Activated gamma-delta T cell treated with Interleukin-2 at 50 U/mL for 16 hours (primary cell): ENCODE data around the gene OPRL1.

Experiments
- DNase-seq: peaks from one replicate; pipeline ENCODE4 v3.0.0-alpha.2; 2020

Gene OPRL1

GRCh38 chr20:64042054-64042781 lies 37.7 kb upstream of the OPRL1 start:
- DNase-seq: no peak

DNA sequence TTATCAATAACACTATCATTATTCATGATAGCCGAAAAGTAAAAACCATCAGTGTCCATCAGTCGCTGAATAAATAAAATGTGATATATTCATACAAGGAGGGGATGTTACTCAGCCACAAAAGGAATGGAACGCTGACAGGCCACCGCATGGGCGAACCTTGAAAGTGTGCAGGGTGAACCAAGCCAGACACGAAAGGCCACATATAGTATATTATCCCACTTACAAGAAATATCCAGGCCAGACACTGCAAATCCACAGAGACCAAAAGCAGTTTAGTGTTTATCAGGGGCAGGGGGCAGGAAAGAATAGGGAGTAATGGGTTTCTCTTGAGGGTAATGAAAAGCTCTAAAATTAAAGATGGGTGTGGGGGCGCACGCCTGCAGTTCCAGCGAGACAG lies 36.1 kb upstream of the OPRL1 start:
- DNase-seq: no peak

GRCh38 chr20:64044484-64045247 lies 35.2 kb upstream of the OPRL1 start:
- DNase-seq: no peak

DNA sequence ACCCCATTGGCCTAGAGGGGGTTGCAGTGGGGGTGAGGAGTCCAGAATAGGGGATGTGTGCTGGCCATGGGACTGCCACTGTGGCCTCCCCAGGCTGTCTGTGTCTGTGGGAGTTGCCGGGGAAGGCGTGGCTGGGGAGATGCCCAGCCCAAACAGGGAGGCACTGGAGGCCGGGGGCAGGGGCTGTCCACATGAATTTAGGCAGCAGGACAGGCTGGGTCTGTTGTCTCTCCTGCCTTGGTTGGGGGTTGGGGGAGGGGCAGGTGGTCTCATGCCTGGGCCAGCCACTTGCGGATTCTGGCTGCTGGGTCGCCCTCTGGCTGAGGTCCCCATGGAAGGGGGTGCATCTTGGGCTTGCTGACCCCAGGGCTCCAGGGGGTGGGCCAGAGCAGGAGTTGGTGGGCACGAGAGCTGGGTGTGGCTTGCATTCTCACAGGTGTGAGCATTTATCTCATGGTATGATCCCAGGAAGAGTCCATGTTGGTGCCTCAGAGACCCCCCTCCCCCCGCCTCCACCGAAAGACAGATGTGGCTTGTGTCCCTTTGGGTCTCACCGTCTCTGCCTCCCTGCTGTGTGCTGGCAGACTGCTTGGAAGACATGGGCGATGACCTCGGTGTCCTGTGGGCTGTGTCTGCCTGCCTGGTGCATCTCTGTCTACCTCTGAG lies 34.4 kb upstream of the OPRL1 start:
- no peak for DNase-seq

- DNase-seq: no peak
These were observed 32.9 kb upstream of the OPRL1 start for GRCh38 chr20:64047046-64047389.

DNA sequence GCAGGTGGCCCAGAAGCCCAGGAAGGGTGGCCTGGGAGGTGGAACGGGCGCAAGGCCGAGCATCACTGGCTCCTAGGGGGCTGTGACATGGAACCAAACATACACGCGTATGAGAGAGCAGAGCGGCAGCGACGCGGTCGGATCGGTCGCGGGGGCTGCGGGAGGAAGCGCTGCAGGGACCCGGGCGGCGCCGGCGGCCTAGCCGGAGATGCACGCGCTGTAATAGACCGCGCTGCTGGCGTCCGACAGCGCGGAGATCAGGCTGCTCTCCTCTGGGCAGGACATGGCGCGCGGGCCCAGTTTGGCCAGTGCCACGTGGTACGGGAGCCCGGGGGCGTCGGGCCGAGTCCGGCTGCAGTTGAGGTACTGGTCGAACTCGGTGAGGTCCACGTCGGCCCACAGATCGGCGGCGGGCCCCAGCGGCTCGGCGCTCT lies 31.9 kb upstream of the OPRL1 start:
- DNase-seq: no peak

GRCh38 chr20:64048402-64049044 lies 31.4 kb upstream of the OPRL1 start:
- no peak for DNase-seq

- no peak for DNase-seq
These were observed 30.6 kb upstream of the OPRL1 start, which contains the start of gene SOX18 for GRCh38 chr20:64049060-64049877. Gene SOX18, minus strand, starts transcription at chr20:64049639. Its CDS starts 123 bp downstream, at chr20:64049516.

DNA sequence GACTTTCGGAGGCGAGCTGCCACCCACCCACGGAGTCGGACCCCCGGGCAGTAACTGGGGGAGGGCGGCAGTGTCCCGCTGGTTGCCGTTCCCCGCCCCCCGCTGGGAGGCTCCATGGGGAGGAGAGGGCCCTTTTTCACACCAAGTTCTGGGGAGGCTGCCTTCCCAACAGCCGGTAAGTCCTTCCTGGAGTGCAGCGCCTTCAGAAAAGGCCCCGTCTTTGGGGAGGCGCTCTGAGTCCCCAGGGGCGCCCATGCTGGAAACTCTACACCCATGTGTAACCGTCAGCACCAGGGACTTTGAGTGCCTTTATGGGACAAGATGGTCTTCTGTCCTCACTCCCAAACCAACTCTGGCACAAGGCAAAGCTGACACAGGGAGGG lies 30.0 kb upstream of the OPRL1 start:
- no peak for DNase-seq

DNA sequence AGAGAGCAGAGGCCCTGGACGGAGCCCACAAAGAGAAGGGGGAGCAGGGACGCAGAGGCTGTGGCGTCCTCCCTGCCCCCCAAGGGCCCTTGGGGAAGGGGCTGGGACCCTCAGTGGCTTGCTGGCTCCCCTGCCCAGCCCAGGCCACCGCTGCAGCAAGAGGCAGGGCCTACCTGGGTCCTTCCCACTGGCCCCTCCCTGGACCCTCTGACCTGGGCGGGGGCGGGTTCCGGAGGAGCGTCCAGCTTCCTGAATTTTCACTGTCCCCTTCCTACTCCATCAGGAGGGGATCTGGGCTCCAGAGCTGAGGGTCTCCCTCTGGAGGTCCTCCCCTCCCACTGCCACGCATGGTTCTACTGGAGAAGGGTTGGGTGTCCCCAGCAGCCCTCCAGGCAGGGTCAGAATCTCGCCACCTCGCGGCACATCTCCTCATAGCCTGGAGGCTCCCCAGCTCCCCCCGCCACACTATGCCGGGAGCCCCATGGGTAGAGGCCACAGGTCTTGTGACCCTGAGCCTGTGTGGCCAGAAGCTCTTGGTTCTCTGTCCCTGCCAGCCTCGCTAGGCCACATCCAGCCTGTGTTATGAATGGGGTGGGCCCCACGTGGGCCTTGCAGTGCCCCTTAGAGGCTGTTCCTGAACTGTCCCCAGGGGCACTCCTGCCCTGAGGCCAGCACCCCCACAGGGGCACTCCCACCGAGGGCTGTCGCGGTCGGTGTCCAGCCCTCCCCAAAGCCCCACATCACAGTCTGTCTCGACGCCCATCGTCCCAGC lies 29.4 kb upstream of the OPRL1 start:
- no peak for DNase-seq

DNA sequence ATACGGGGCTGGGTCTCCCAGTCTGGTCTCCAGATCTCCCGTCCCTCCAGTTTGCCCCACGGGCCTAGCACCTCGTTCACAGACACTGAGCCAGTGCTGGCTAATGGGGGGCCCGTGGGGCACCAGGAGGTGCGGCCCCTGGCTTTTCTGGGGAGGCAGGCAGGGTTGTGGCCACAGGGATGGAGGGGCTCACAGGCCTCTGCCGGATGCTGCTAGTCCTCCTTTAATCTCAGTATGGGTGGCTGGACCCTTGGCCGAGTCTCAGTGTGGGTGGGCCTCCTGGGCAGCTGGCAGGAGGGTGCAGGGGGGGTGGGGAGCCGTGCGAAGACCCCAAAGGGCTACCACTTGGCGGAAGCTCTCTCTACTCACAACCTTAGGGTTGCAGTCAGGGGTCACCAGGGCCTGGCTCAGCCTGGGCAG lies 28.8 kb upstream of the OPRL1 start:
- no peak for DNase-seq

- no peak for DNase-seq
These were observed 28.1 kb upstream of the OPRL1 start for GRCh38 chr20:64051561-64052325.

DNA sequence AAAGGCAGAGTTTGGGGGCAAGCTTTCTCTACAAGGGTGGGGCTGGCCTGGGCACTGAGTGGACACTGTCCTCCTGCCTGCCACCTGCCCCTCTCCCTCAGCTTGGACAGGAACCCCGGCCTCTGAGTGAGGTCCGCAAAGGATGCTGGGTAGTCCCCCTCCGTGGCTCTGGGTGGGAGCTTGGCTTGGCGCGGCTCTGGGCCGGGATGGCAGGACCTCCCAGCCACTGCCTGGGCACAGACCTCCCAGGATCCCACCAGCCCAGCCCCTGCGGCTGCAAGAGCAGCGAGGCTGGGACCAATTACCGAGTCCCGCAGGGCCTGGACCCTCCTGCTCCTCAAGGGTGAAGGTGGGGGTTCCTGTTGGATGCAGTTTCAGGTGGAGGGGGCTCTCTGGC lies 27.6 kb upstream of the OPRL1 start:
- DNase-seq: no peak

GRCh38 chr20:64052987-64053840 lies 26.7 kb upstream of the OPRL1 start:
- DNase-seq: no peak

GRCh38 chr20:64053841-64054661 lies 25.8 kb upstream of the OPRL1 start:
- DNase-seq: no peak

DNA sequence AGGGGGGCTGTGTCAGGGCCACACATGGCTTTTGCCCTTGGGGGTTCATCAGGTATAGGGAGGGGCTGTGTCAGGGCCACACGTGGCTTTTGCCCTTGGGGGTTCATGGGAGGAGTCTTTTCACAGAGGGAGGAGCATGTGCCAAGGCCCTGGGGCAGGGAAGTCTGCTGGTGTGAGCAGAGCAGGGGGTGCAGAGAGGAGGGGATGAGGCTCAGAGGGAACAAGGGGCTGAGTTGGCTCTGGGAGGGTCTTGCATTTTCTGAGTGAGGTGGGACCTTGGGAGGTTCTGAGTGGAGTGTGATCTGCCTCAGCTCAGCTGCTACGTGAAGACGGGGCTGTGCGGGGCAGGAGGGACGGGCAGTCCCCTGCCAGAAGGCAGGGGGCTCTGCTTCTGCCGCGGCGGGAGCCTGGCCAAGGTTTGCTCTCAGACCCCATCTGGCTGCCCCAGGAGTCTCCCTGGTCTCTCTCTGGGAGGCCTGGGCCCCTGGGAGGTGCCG lies 24.4 kb upstream of the OPRL1 start:
- no peak for DNase-seq

GRCh38 chr20:64055893-64056638 lies 23.8 kb upstream of the OPRL1 start:
- no peak for DNase-seq

GRCh38 chr20:64056639-64056888 lies 23.3 kb upstream of the OPRL1 start:
- no peak for DNase-seq
